ENCODE data around the gene ARHGAP24.
A peak's percentile ranks its signal among the peaks of the same experiment; 100 is the strongest.

The ARHGAP24 gene

DNA sequence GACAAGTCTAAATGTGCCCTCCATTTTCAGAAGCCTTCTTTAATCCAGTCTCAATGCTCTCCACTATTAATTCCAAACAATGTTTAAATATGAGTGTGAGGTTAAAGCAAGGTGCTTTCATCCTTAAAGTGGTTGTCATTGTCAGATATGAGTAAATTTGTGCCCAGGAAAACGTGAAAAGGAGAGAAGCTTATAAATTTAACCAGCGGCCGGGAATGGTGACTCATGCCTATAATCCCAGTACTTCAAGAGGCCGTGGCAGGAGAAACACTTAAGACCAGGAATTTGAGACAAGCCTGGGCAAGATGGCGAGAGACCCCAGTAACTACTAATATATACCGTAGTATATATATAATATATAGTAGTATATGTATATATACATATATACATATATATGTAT lies 270.0 kb downstream of the ARHGAP24 start:
- no peaks in the 10 kb centered on the region for H3K4me1 ChIP-seq (ENCODE audit: low read length)
- no peak overlapping the region for H3K27ac ChIP-seq (ENCODE audit: low read length)
- no peaks in the 10 kb centered on the region for H3K79me2 ChIP-seq (ENCODE audit: low read length)
- no peaks in the 10 kb centered on the region for H3K9me2 ChIP-seq (replicated peaks; ENCODE audit: insufficient read depth, low read length)
- no peak for DNase-seq
- no peaks in the 10 kb centered on the region for H3K36me3 ChIP-seq (replicated peaks; ENCODE audit: insufficient read depth, low read length)
- TF ChIP-seq CTCF (IDR thresholded peaks at IDR 0.05; ENCODE audit: low read length) (no peak), EZH2 (optimal IDR thresholded peaks at IDR 0.05; ENCODE audit: low read depth, low read length) (no peak), EZH2phosphoT487 (IDR thresholded peaks at IDR 0.05; ENCODE audit: low read length) (no peak)
- no peaks in the 10 kb centered on the region for H3F3A ChIP-seq (ENCODE audit: insufficient read depth, low read length)
- H3K4me3 ChIP-seq (ENCODE audit: low read length): no peak overlapping the region
- H3K9ac ChIP-seq (ENCODE audit: low read length): no peak overlapping the region
- H4K20me1 ChIP-seq (ENCODE audit: insufficient read depth, low read length): no peaks in the 10 kb centered on the region
- no peak overlapping the region for H3K4me2 ChIP-seq (ENCODE audit: low read depth, low read length)
- H2AFZ ChIP-seq (ENCODE audit: low read length): no peak overlapping the region
- no peaks in the 10 kb centered on the region for H3K9me3 ChIP-seq (replicated peaks; ENCODE audit: insufficient read depth, low read length)
- H3K27me3 ChIP-seq (replicated peaks; ENCODE audit: insufficient read depth, low read length): no peaks in the 10 kb centered on the region

- no peak overlapping the region for H3K4me2 ChIP-seq (ENCODE audit: low read depth, low read length)
- H3K4me1 ChIP-seq (ENCODE audit: low read length): no peaks in the 10 kb centered on the region
- no peaks in the 10 kb centered on the region for H3K9me3 ChIP-seq (replicated peaks; ENCODE audit: insufficient read depth, low read length)
- no peaks in the 10 kb centered on the region for H3K79me2 ChIP-seq (ENCODE audit: low read length)
- no peak overlapping the region for H2AFZ ChIP-seq (ENCODE audit: low read length)
- TF ChIP-seq EZH2 (optimal IDR thresholded peaks at IDR 0.05; ENCODE audit: low read depth, low read length) (no peak), CTCF (IDR thresholded peaks at IDR 0.05; ENCODE audit: low read length) (no peak), EZH2phosphoT487 (IDR thresholded peaks at IDR 0.05; ENCODE audit: low read length) (no peak)
- no peak overlapping the region for H3K9ac ChIP-seq (ENCODE audit: low read length)
- no peaks in the 10 kb centered on the region for H3F3A ChIP-seq (ENCODE audit: insufficient read depth, low read length)
- H3K36me3 ChIP-seq (replicated peaks; ENCODE audit: insufficient read depth, low read length): no peaks in the 10 kb centered on the region
- DNase-seq: no peak
- no peaks in the 10 kb centered on the region for H3K9me2 ChIP-seq (replicated peaks; ENCODE audit: insufficient read depth, low read length)
- no peak overlapping the region for H3K27ac ChIP-seq (ENCODE audit: low read length)
- no peaks in the 10 kb centered on the region for H3K27me3 ChIP-seq (replicated peaks; ENCODE audit: insufficient read depth, low read length)
- no peaks in the 10 kb centered on the region for H4K20me1 ChIP-seq (ENCODE audit: insufficient read depth, low read length)
- H3K4me3 ChIP-seq (ENCODE audit: low read length): no peak overlapping the region
These were observed 271.0 kb downstream of the ARHGAP24 start for GRCh38 chr4:85745939-85746338.

DNA sequence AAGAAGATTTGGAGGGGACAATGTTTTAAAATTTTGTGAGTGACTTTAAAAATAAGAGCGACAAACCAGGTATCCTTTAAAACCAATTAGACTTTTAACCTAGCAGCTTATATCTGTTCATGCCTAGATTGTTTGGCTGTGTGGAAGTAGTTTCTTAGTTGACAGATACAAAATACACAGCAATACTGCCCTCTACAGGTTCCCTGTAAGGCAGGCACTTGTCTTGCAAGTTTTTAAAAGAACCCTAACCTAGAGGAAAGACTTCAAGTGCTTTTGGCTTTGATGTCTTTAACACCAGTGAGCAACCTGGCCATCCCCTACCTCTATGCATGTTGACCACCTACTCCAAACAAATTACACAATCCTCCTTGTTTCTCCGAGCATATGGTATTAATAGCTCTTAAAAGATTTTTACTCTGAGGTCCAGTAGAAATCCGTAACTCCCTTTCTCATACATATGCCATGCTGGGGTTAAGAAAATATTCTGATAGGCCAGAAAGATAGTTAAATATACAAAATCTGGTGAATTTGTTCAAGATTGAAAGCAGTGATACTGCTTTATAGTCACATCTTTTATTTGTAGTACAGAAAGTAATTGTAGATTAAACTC lies 273.0 kb downstream of the ARHGAP24 start:
- Histone ChIP-seq H2AFZ (ENCODE audit: low read length) (no peak overlapping the region), H3K27ac (ENCODE audit: low read length) (no peak overlapping the region), H3K9me3 (replicated peaks; ENCODE audit: insufficient read depth, low read length) (no peaks in the 10 kb centered on the region), H3K27me3 (replicated peaks; ENCODE audit: insufficient read depth, low read length) (no peaks in the 10 kb centered on the region), H3K9me2 (replicated peaks; ENCODE audit: insufficient read depth, low read length) (no peaks in the 10 kb centered on the region), H3K9ac (ENCODE audit: low read length) (no peak overlapping the region), H3F3A (ENCODE audit: insufficient read depth, low read length) (no peaks in the 10 kb centered on the region), H3K79me2 (ENCODE audit: low read length) (no peaks in the 10 kb centered on the region), H3K36me3 (replicated peaks; ENCODE audit: insufficient read depth, low read length) (no peaks in the 10 kb centered on the region), H3K4me1 (ENCODE audit: low read length) (no peaks in the 10 kb centered on the region), H3K4me3 (ENCODE audit: low read length) (no peak overlapping the region), H4K20me1 (ENCODE audit: insufficient read depth, low read length) (no peaks in the 10 kb centered on the region), H3K4me2 (ENCODE audit: low read depth, low read length) (no peak overlapping the region)
- TF ChIP-seq EZH2phosphoT487 (IDR thresholded peaks at IDR 0.05; ENCODE audit: low read length): no peak
- no peak for TF ChIP-seq EZH2 (optimal IDR thresholded peaks at IDR 0.05; ENCODE audit: low read depth, low read length)
- TF ChIP-seq CTCF (IDR thresholded peaks at IDR 0.05; ENCODE audit: low read length): peak; percentile 83
- peak; percentile 81 for DNase-seq

Data from MM.1S (cell line).